Nephron progenitor cell (in vitro differentiated cells): ENCODE measurements around the gene KLHL3.
"Not testable (repeated sequence)": the region's sequence is repeated elsewhere in the genome, so short reads cannot be mapped to it uniquely, and the experiment has no call there.

Source experiments
- DNase-seq: peaks from one replicate; pipeline ENCODE4 v3.0.0; 2021
- H3K27ac Mint-ChIP-seq: 2 replicates; pipeline ENCODE4 v1.8.0; 2021; ENCODE audit warnings: mild to moderate bottlenecking, moderate library complexity, mixed read lengths
- H3K27me3 Mint-ChIP-seq: 2 replicates; pipeline ENCODE4 v1.8.0; 2021; ENCODE audit warnings: mild to moderate bottlenecking, low read depth, mixed read lengths; ENCODE audit not compliant: poor library complexity
- H3K36me3 Mint-ChIP-seq: 2 replicates; pipeline ENCODE4 v1.8.0; 2021; ENCODE audit warnings: low read depth, mixed read lengths
- H3K4me1 Mint-ChIP-seq: 2 replicates; pipeline ENCODE4 v1.8.0; 2021; ENCODE audit warnings: mixed read lengths
- H3K4me3 Mint-ChIP-seq: 2 replicates; pipeline ENCODE4 v1.8.0; 2021; ENCODE audit warnings: mild to moderate bottlenecking, moderate library complexity, mixed read lengths
- H3K9me3 Mint-ChIP-seq: 2 replicates; pipeline ENCODE4 v1.8.0; 2021; ENCODE audit warnings: mild to moderate bottlenecking, moderate library complexity, mixed read lengths
- TF ChIP-seq, protein P1 (sequence below): fragments of 200-600 bp; sonication (generic); IDR thresholded peaks from 2 replicates; pipeline ENCODE4 v1.5.0; 2021; ENCODE audit warnings: antibody characterized with exemption

The KLHL3 gene, protein sequence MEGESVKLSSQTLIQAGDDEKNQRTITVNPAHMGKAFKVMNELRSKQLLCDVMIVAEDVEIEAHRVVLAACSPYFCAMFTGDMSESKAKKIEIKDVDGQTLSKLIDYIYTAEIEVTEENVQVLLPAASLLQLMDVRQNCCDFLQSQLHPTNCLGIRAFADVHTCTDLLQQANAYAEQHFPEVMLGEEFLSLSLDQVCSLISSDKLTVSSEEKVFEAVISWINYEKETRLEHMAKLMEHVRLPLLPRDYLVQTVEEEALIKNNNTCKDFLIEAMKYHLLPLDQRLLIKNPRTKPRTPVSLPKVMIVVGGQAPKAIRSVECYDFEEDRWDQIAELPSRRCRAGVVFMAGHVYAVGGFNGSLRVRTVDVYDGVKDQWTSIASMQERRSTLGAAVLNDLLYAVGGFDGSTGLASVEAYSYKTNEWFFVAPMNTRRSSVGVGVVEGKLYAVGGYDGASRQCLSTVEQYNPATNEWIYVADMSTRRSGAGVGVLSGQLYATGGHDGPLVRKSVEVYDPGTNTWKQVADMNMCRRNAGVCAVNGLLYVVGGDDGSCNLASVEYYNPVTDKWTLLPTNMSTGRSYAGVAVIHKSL

DNA sequence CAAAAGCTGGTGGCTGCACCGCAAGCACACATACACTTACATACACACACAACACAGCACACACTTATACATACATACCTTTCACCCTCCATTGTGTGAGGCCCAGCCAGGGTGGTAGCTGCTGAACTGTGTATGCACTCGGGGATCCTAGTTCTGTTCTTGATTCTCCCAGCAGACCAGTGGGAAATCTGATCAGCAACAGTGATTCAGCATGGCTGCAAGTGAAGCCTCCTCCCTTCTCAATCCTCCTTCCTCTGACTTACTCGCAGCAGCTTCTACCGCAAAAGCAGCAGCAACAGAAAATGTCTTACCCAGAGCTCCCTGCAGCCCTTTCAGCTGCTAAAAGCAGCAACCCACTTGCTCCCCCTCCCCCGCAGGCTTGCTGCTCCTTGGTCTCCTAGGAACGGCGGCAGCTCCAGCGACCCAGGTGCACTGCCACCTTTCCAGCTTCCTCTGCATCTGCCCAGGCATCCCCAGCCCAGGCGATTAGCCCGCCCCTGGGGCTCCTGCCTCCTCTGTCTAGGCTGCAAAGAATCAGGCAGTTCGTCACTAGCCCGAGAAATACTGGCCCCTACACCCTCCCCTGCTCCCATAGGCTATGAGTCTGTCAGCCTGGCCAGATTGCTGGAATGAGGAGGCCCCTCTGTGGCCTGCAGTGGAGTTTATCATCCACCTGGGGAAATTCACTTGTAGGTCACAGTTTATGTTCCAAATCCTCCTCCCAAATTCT, at the start of gene KLHL3:
Gene KLHL3, minus strand, starts transcription at position 535 of the 730 bp plus-strand sequence. Its CDS starts 443 bp downstream, at position 92.
- Mint-ChIP-seq H3K27me3 (peaks cover 4% of the 10 kb centered on the region), H3K4me3 (no peak within 1 kb of the TSS), H3K4me1 (no peaks in the 10 kb centered on the region), H3K27ac (no peak within 1 kb of the TSS), H3K36me3 (peaks cover 4% of the 10 kb centered on the region), H3K9me3 (peaks cover 14% of the 10 kb centered on the region)
- TF ChIP-seq, protein P1, sequence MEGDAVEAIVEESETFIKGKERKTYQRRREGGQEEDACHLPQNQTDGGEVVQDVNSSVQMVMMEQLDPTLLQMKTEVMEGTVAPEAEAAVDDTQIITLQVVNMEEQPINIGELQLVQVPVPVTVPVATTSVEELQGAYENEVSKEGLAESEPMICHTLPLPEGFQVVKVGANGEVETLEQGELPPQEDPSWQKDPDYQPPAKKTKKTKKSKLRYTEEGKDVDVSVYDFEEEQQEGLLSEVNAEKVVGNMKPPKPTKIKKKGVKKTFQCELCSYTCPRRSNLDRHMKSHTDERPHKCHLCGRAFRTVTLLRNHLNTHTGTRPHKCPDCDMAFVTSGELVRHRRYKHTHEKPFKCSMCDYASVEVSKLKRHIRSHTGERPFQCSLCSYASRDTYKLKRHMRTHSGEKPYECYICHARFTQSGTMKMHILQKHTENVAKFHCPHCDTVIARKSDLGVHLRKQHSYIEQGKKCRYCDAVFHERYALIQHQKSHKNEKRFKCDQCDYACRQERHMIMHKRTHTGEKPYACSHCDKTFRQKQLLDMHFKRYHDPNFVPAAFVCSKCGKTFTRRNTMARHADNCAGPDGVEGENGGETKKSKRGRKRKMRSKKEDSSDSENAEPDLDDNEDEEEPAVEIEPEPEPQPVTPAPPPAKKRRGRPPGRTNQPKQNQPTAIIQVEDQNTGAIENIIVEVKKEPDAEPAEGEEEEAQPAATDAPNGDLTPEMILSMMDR, result no peak
- DNase-seq, result peak; percentile 66

DNA sequence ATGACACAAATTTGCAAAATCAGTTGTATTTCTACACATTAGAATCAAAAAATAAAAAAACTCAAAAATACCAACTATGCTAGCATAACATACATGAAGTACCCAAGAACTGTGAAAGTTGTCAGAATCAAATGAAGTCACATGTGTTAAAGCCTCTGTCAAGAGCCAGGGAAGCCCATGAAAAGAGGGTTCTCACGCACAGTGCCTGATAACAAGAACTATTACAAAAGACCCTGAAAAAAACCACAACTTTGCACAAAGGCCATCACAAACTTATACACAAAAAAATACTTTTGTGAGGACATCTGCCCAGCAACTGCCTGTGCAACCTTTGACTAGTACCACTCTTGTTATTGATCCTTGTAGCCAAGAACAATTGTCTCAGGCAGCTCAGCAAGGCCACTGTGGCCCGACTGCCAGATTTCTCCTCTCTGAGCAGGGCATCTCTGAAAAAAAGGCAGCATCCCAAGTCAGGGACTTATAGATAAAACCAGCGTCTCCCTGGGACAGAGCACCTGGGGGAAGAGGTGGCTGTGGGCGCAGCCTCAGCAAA, 47.2 kb upstream of the KLHL3 start:
- Mint-ChIP-seq H3K4me1 (no peaks in the 10 kb centered on the region), H3K9me3 (peaks cover 19% of the 10 kb centered on the region), H3K27ac (no peak overlapping the region), H3K36me3 (no peaks in the 10 kb centered on the region), H3K27me3 (peaks cover 26% of the 10 kb centered on the region), H3K4me3 (no peak overlapping the region)
- TF ChIP-seq, protein P1, result no peak
- DNase-seq, result no peak

DNA sequence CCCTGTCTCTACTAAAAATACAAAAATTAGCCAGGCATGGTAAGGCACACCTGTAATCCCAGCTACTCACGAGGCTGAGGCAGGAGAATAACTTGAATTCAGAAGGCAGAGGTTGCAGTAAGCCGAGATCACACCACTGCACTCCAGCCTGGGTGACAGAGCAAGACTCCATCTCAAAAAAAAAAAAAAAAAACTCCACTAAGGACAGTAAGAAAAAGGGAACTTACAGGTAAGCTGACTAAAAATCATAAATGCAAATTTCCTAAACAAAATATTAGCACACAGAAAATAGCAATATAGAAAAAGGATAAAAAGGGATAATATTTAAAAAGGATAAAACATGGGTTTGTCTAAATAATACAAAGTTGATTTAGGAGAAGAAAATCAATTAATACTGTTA, 46.2 kb upstream of the KLHL3 start:
- H3K27ac Mint-ChIP-seq, result no peak overlapping the region
- TF ChIP-seq, protein P1, result no peak
- no peaks in the 10 kb centered on the region for H3K36me3 Mint-ChIP-seq
- H3K4me3 Mint-ChIP-seq, result no peak overlapping the region
- no peak for DNase-seq
- H3K27me3 Mint-ChIP-seq, result peaks cover 17% of the 10 kb centered on the region
- no peaks in the 10 kb centered on the region for H3K4me1 Mint-ChIP-seq
- peaks cover 19% of the 10 kb centered on the region for H3K9me3 Mint-ChIP-seq

DNA sequence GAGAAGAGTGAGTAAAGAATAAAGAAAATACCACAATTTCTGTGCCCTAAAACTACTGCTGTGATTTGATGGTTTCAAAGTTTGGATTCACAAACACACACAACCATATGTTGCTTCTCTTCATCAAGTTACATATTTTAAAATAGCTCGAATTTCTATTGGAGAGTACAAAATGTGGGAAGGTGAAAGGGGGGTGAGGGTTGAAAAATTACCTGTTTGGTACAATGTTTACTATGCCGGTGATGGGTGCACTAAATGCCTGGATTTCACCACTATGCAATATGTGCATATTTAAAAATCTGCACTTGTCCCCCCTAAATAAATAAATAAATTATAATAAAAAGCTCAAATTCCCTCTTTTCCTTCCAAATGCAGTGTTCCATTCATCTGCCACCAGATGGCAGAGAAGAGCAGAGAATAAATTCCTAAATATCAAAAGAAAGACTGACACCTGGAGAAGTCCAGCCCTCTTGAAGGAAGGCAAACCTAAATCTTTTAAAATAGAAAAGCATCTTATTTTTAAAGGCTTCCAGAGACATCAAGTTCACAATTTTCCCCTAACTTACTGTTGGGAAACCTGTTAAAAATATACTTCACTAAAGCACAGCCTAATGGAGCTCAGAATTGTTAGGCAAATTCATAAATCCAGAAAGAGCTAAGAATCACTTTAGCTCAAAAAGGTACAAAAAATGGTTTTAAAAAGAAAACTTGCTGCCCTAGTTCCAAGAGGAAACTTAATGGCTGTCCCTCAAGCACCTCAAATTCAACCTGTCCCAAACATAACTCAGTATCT, 43.1 kb upstream of the KLHL3 start:
- H3K27ac Mint-ChIP-seq, result no peak overlapping the region
- H3K4me3 Mint-ChIP-seq, result no peak overlapping the region
- TF ChIP-seq, protein P1, result peak; percentile 79
- H3K4me1 Mint-ChIP-seq, result no peaks in the 10 kb centered on the region
- peaks cover 12% of the 10 kb centered on the region for H3K27me3 Mint-ChIP-seq
- H3K36me3 Mint-ChIP-seq, result no peaks in the 10 kb centered on the region
- H3K9me3 Mint-ChIP-seq, result peaks cover under 1% of the 10 kb centered on the region
- no peak for DNase-seq

DNA sequence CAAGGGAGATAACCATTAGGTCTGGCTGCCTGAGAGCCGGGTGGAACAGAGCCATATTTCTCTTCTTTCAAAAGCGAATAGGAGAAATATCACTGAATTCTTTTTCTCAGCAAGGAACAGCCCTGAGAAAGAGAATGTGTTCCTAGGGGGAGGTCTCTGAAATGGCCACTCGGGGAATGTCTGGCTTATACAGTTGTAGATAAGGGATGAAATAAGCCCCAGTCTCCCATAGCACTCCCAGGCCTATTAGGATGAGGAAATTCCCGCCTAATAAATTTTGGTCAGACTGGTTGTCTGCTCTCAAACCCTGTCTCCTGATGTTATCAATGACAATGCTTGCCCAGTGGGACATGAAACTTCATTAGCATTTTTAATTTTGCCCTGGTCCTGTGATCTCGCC, 32.0 kb upstream of the KLHL3 start:
- DNase-seq, H3K4me1 Mint-ChIP-seq, H3K27ac Mint-ChIP-seq, H3K4me3 Mint-ChIP-seq, H3K27me3 Mint-ChIP-seq, H3K36me3 Mint-ChIP-seq: not testable (repeated sequence)
- peaks cover 50% of the 10 kb centered on the region for H3K9me3 Mint-ChIP-seq
